HEK293 (cell line): ENCODE results near the gene ACTR8.
"Not testable (repeated sequence)": the region's sequence is repeated elsewhere in the genome, so short reads cannot be mapped to it uniquely, and the experiment has no call there.

Source experiments
- CTCF ChIA-PET: fragments of 350-600 bp; formaldehyde crosslinking; extraction: SDS; loops from one replicate; lab custom pipeline; 2021; ENCODE audit warnings: antibody characterized with exemption; lab: Yijun Ruan, JAX
- POLR2A ChIA-PET: fragments of 300-600 bp; formaldehyde crosslinking; extraction: SDS; loops from one replicate; lab custom pipeline; 2020; ENCODE audit warnings: antibody characterized with exemption, inconsistent platforms; lab: Yijun Ruan, JAX
- H3K27ac ChIP-seq: fragments of 200-500 bp; sonication (Bioruptor generic); 2 replicates; pipeline ENCODE4 v1.5.1; 2014; ENCODE audit warnings: low read depth, low read length, control low read depth, inconsistent platforms; ENCODE audit errors: extremely low read depth
- H3K36me3 ChIP-seq, 2 experiments: fragments of 200-500 bp in 1 of 2; sonication (Bioruptor generic) in 1 of 2; 1 replicate in 1 of 2; 2 replicates in 1 of 2; pipeline ENCODE4 v1.5.1; 2014 to 2017; ENCODE audit warnings: inconsistent platforms in 2 of 2, low read length in 2 of 2; ENCODE audit not compliant: control insufficient read depth in 2 of 2, insufficient read depth in 1 of 2
- H3K4me1 ChIP-seq: fragments of 200-500 bp; sonication (Bioruptor generic); 2 replicates; pipeline ENCODE4 v1.5.1; 2014; ENCODE audit warnings: mild to moderate bottlenecking, low read length, inconsistent platforms; ENCODE audit not compliant: control insufficient read depth, insufficient read depth
- H3K4me3 ChIP-seq: 2 replicates; pipeline ENCODE4 v1.5.1; 2011; ENCODE audit warnings: low read depth, mild to moderate bottlenecking, control low read depth, low read length, moderate library complexity
- H3K9me3 ChIP-seq: fragments of 200-500 bp; sonication (Bioruptor generic); 2 replicates; pipeline ENCODE4 v1.5.1; 2014; ENCODE audit warnings: low read depth, low read length, inconsistent platforms; ENCODE audit not compliant: control insufficient read depth, insufficient read depth
- KLF9 ChIP-seq: fragments of 450-650 bp; formaldehyde crosslinking; IDR thresholded peaks from 2 replicates; pipeline ENCODE4 v1.5.1; 2016; ENCODE audit warnings: missing biosample characterization, missing genetic modification characterization, low read depth
- PRDM1 ChIP-seq: fragments of 450-650 bp; formaldehyde crosslinking; IDR thresholded peaks from 2 replicates; pipeline ENCODE4; 2016; ENCODE audit warnings: missing biosample characterization, missing genetic modification characterization
- SALL2 ChIP-seq: fragments of 450-650 bp; formaldehyde crosslinking; IDR thresholded peaks from 2 replicates; pipeline ENCODE4 v1.5.0; 2017; ENCODE audit warnings: missing biosample characterization, mild to moderate bottlenecking, missing genetic modification characterization, borderline replicate concordance
- SCRT2 ChIP-seq: fragments of 450-650 bp; formaldehyde crosslinking; IDR thresholded peaks from 2 replicates; pipeline ENCODE4 v1.5.1; 2016; ENCODE audit warnings: missing biosample characterization, missing genetic modification characterization
- SP2 ChIP-seq: fragments of 450-650 bp; formaldehyde crosslinking; IDR thresholded peaks from 2 replicates; pipeline ENCODE4 v1.5.1; 2016; ENCODE audit warnings: missing biosample characterization, missing genetic modification characterization
- YY1 ChIP-seq: fragments of 450-650 bp; formaldehyde crosslinking; IDR thresholded peaks from 2 replicates; pipeline ENCODE4 v1.5.1; 2018; ENCODE audit warnings: missing biosample characterization, missing genetic modification characterization
- ZBTB17 ChIP-seq: fragments of 450-650 bp; formaldehyde crosslinking; IDR thresholded peaks from 2 replicates; pipeline ENCODE4 v1.5.1; 2016; ENCODE audit warnings: missing biosample characterization, missing genetic modification characterization
- ZBTB48 ChIP-seq: fragments of 450-650 bp; formaldehyde crosslinking; IDR thresholded peaks from 2 replicates; pipeline ENCODE4 v1.5.1; 2016; ENCODE audit warnings: missing biosample characterization, missing genetic modification characterization
- ZFHX2 ChIP-seq: fragments of 450-650 bp; formaldehyde crosslinking; conservative IDR thresholded peaks from 2 replicates; pipeline ENCODE4 v1.5.1; 2016; ENCODE audit warnings: missing biosample characterization, missing genetic modification characterization
- ZFP69B ChIP-seq: fragments of 450-650 bp; formaldehyde crosslinking; IDR thresholded peaks from 2 replicates; pipeline ENCODE4 v1.5.1; 2016; ENCODE audit warnings: missing biosample characterization, missing genetic modification characterization
- ZNF133 ChIP-seq: fragments of 450-650 bp; formaldehyde crosslinking; IDR thresholded peaks from 2 replicates; pipeline ENCODE4 v1.5.1; 2016; ENCODE audit warnings: missing biosample characterization, missing genetic modification characterization
- ZNF175 ChIP-seq: fragments of 450-650 bp; formaldehyde crosslinking; IDR thresholded peaks from 2 replicates; pipeline ENCODE4 v1.5.1; 2016; ENCODE audit warnings: missing biosample characterization, missing genetic modification characterization
- ZNF211 ChIP-seq: fragments of 450-650 bp; formaldehyde crosslinking; IDR thresholded peaks from 2 replicates; pipeline ENCODE4 v1.5.1; 2016; ENCODE audit warnings: low read depth, missing biosample characterization, missing genetic modification characterization
- ZNF341 ChIP-seq: fragments of 450-650 bp; formaldehyde crosslinking; IDR thresholded peaks from 2 replicates; pipeline ENCODE4; 2016; ENCODE audit warnings: low read depth, missing biosample characterization, missing genetic modification characterization
- ZNF654 ChIP-seq: fragments of 450-650 bp; formaldehyde crosslinking; IDR thresholded peaks from 2 replicates; pipeline ENCODE4 v1.5.1; 2016; ENCODE audit warnings: low read depth, missing biosample characterization, missing genetic modification characterization
- ZNF692 ChIP-seq: fragments of 450-650 bp; formaldehyde crosslinking; IDR thresholded peaks from 2 replicates; pipeline ENCODE4 v1.5.1; 2016; ENCODE audit warnings: missing biosample characterization, missing genetic modification characterization
- TF ChIP-seq, protein P1 (sequence below): fragments of 450-650 bp; formaldehyde crosslinking; IDR thresholded peaks from 2 replicates; pipeline ENCODE4 v1.5.1; 2017; ENCODE audit warnings: missing biosample characterization, missing genetic modification characterization
- TF ChIP-seq, protein P2 (sequence below): fragments of 450-650 bp; formaldehyde crosslinking; optimal IDR thresholded peaks from 2 replicates; pipeline ENCODE3; 2016; ENCODE audit warnings: missing biosample characterization, mild to moderate bottlenecking, missing genetic modification characterization

ACTR8 gene

GRCh38 chr3:53881691-53882593 is at the start of gene ACTR8 (continued):
- TF ChIP-seq, protein P1, sequence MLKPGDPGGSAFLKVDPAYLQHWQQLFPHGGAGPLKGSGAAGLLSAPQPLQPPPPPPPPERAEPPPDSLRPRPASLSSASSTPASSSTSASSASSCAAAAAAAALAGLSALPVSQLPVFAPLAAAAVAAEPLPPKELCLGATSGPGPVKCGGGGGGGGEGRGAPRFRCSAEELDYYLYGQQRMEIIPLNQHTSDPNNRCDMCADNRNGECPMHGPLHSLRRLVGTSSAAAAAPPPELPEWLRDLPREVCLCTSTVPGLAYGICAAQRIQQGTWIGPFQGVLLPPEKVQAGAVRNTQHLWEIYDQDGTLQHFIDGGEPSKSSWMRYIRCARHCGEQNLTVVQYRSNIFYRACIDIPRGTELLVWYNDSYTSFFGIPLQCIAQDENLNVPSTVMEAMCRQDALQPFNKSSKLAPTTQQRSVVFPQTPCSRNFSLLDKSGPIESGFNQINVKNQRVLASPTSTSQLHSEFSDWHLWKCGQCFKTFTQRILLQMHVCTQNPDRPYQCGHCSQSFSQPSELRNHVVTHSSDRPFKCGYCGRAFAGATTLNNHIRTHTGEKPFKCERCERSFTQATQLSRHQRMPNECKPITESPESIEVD (tag by site-specific recombination) = no peak
- TF ChIP-seq, all 188 proteins: peak for 57

DNA sequence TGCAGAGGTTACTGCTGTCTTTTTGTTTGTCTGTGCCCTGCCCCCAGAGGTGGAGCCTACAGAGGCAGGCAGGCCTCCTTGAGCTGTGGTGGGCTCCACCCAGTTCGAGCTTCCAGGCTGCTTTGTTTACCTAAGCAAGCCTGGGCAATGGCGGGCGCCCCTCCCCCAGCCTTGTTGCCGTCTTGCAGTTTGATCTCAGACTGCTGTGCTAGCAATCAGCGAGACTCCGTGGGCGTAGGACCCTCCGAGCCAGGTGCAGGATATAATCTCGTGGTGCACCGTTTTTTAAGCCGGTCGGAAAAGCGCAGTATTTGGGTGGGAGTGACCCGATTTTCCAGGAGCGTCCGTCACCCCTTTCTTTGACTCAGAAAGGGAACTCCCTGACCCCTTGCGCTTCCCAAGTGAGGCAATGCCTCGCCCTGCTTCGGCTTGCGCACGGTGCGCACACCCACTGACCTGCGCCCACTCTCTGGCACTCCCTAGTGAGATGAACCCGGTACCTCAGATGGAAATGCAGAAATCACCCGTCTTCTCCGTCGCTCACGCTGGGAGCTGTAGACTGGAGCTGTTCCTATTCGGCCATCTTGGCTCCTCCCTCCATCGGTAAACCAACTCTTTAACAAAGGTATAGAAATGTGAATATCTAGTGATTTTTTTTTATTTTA is 45.4 kb upstream of the ACTR8 start:
- CTCF ChIA-PET = interaction anchor here (0.7 to 1.9 kb wide), 2 partner anchors 11 to 1819 kb away, joined by 4 to 8 read pairs; no protein-coding TSS in a partner anchor
- POLR2A ChIA-PET = not testable (repeated sequence)

DNA sequence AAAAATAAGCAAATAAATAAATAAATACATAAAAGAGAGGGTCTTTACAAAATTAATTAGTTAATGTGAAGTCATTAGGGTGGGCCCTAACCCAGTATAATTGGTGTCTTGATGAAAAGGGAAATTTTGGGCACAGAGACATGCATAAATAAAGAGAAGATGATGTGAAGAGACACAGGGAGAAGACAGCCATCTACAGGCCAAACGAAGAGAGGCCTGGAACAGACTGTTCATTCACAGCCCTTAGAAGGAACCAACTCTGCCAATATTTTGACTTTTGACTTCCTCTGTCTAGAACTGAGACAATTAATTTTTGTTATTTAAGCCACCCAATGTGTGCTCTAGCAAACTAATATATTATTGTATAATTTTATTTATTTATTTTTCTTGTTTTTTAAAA is 39.3 kb upstream of the ACTR8 start:
- H3K4me3 ChIP-seq = no peak overlapping the region
- TF ChIP-seq ZNF654 (tag by site-specific recombination) (peak; percentile 17), SP2 (tag by site-specific recombination) (no peak), ZNF133 (tag by site-specific recombination) (peak; percentile 71), ZNF211 (tag by site-specific recombination) (no peak), ZNF175 (no peak), SALL2 (tag by site-specific recombination) (no peak)
- ChIA-PET POLR2A (no interaction called here), CTCF (interaction anchor here (0.6 to 0.8 kb wide), 4 partner anchors 23 to 1888 kb away, joined by 3 read pairs; no protein-coding TSS in a partner anchor)
- no peaks in the 10 kb centered on the region for H3K36me3 ChIP-seq
- H3K27ac ChIP-seq = no peak overlapping the region
- no peaks in the 10 kb centered on the region for H3K9me3 ChIP-seq
- H3K4me1 ChIP-seq = no peaks in the 10 kb centered on the region

More for the DNA sequence above, 45.4 kb upstream of the ACTR8 start:
- peak overlapping the region; percentile 35; the same call in 1 of the 2 replicates for H3K27ac ChIP-seq
- H3K9me3 ChIP-seq, H3K36me3 ChIP-seq, H3K4me1 ChIP-seq, H3K4me3 ChIP-seq: not testable (repeated sequence)
- TF ChIP-seq ZFHX2 (tag by site-specific recombination) = peak; percentile 51
- TF ChIP-seq SCRT2 (tag by site-specific recombination) = peak; percentile 63
- peak; percentile 71 for TF ChIP-seq ZNF341
- peak; percentile 64 for TF ChIP-seq ZNF692 (tag by site-specific recombination)
- peak; percentile 33; the same call in 1 of the 2 replicates for TF ChIP-seq YY1
- peak; percentile 60 for TF ChIP-seq PRDM1 (tag by site-specific recombination)
- peak; percentile 41; the same call in 1 of the 2 replicates for TF ChIP-seq KLF9
- TF ChIP-seq, protein P2, sequence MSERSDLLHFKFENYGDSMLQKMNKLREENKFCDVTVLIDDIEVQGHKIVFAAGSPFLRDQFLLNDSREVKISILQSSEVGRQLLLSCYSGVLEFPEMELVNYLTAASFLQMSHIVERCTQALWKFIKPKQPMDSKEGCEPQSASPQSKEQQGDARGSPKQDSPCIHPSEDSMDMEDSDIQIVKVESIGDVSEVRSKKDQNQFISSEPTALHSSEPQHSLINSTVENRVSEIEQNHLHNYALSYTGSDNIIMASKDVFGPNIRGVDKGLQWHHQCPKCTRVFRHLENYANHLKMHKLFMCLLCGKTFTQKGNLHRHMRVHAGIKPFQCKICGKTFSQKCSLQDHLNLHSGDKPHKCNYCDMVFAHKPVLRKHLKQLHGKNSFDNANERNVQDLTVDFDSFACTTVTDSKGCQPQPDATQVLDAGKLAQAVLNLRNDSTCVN = peak; percentile 7
- peak; percentile 63 for TF ChIP-seq ZFP69B (tag by site-specific recombination)
- TF ChIP-seq ZBTB48 (tag by site-specific recombination) = peak; percentile 86
- 0 out of 2 replicates have a peak, but pooled peaks have one; percentile 14 for TF ChIP-seq ZBTB17 (tag by site-specific recombination)
